Measurements from ENCODE around the gene CHD6.
A peak's percentile ranks its signal among the peaks of the same experiment; 100 is the strongest.

Gene CHD6

DNA sequence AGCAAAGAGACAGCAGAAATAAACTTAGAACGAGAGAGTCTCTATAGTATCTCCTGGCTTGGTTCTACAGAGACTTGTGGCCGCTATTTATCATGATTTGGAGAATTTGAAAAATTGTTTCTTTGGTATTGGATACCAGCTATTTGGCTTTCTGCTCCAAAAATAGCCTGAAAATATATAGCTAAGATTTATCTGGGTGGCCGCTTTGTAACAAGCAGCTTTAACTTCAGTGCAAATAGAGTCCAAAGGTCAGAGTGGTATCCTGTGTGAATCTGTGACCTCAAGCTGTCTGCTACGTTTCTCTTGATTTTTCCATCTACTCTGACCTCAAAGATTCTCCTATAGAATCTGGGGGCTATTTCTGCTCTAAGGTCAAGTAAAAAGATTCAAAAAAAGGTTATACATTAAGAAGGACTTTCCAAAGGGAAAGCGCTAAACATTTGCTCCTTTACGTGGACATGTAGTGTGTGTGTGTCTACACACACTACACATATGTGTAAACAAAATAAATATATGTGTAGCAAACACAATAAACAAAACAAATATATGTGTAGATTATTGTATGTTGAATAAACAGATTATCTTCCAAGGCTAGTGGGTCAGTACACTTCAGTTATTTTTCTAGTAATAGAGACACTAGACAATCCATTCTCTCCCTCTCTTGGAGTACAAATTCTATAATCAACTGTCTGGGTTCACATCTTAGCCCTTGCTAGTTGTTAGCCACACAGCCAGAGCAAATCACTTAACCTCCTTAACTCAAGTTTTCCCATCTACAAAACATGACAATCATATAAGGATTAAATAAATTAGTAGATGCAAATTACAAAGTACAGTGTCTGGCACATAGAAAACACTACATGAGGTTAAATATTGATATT lies 40.8 kb downstream of the CHD6 start:
- no peak for DNase-seq

DNA sequence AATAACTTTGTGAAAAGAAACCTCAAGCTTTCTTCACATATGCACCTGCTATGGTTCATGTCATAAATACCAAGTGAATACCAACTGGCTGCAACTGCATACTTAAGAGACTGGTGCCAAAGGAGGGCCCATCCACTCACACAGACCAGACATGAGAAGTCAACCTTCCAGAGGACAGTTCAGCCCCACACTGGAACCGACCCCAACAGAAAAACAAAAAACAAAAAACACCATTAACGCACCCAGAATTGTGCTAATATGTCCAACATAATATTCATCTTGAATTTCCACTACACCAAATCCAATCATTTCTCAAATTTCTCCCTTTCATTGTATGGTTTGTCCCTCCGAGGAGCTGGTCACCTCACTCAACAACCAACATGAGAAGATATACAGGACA lies 42.8 kb downstream of the CHD6 start:
- DNase-seq = no peak

DNA sequence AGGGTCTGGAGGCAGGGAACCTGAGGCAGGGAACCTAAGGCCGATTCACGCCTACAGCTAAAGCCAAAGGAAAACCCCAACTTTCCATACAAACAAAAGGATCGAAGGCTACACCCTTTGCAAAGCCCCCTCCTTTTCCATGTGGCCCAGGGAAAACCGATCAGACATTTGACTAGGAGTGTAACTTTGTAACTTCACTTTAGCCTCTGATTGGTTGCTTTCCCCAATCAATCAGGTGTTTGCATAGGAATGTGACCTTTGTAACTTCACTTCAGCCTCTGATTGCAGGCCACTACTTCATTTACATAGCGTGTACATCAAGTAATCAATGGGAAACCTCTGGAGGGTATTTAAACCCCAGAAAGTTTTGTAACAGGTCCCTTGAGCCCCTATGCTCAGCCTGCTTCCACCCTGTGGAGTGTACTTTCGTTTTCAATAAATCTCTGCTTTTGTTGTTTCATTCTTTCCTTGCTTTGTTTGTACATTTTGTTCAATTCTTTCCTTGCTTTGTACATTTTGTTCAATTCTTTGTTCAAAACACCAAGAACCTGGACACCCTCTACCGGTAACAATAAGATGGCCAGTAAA lies 43.3 kb downstream of the CHD6 start:
- DNase-seq = no peak

DNA sequence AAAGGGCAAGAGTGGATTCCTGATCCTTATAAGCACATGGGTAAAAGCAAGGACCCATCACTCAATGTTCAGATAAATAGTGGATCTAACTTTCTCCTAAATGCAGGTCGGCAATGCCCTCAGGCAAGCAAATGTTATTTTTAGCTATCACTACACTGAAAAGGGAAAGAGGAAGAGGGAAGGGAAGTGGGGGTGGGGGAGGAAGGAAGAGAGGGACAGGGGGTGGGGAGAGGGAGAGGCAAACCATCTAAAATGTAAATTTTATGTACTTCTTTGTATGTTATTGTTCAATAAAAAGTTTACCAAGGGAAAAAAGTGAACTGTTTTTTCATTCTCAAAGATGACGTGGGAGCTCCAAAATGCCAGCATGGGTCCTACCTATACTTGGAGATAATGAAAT lies 44.2 kb downstream of the CHD6 start:
- DNase-seq = no peak

DNA sequence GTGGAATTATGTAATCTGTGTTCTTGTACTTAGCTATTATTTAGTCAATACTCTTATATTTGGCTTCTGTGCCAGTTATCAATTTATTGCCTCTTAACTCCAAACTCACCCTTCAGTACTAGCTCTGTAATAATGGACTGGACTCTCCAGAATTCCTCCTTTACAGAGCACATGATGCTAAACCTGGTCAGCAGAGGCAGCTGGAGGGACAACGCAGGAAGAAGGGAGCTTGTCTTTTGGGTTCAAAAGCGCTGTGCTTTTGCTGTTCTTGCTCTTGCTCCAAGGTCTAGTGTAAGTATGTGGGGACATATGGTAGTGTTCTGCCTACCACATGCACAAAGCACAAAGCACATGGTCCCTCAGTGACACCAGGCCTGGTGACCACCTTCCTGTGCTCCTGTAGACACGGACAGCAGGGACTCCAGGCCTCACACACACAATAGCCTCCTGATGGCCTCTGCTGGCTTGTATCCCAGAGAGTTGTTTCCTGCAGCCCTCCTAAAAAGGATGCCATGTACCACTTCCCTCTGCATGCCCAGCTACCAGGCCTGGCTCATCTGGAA lies 46.1 kb downstream of the CHD6 start:
- DNase-seq = peak in 1 of 2 experiments; percentile 15

DNA sequence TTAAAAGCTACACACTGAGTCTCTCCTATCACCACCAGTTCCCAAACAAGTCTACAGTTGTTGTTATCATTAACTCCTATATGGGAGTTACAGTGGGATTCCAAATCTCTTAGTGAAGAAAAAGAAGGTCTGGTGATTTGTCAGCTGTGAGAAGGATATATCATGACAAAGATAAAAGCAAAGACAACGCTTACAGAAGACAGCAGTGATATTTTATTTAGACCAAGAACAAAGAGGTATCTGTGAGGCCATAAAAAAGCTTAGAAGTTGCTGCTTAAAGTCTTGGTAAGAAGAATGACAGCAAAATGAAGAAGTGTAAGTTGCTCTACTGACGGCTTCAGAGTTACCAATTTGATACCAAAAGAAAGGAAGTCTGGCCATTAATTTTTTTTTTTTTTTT lies 47.2 kb downstream of the CHD6 start:
- DNase-seq = no peak

DNA sequence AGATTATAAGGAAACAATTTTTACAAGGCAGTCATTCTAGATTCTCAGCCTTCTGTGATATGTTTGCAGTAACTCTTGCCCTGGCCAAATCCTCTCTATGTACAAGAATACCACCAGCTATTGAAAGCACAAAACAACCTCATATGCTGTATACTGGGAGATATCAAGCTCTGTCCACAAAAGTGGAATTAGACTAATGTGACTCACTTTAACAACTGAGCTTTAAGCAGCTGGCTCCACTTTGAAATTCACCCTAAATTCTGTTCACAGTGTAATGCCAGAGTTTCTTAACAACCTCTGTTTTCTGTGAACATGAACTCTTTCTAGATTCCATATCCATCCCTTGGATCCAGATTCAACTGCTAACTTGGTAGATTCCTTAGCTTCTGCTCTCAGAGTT lies 47.6 kb downstream of the CHD6 start:
- no peak for DNase-seq

DNA sequence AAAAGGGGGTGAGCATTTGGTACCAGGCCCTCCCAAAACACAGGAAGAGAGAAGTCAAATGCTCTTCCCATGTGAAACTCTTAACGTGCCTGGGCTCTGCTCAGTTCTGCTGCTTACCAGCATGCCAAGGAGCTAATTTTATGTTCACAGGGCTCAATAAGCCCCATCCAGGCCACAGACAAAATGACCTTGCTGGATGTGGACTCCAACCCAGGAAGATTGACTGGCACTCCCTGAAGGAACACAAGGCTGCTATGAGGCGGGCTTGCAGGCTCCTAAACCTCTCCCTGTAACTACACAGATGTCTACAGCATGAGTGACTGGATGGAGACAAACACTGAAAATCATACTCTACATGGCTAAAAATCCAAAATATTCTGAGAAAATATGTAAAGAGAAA lies 50.6 kb downstream of the CHD6 start:
- no peak for DNase-seq

DNA sequence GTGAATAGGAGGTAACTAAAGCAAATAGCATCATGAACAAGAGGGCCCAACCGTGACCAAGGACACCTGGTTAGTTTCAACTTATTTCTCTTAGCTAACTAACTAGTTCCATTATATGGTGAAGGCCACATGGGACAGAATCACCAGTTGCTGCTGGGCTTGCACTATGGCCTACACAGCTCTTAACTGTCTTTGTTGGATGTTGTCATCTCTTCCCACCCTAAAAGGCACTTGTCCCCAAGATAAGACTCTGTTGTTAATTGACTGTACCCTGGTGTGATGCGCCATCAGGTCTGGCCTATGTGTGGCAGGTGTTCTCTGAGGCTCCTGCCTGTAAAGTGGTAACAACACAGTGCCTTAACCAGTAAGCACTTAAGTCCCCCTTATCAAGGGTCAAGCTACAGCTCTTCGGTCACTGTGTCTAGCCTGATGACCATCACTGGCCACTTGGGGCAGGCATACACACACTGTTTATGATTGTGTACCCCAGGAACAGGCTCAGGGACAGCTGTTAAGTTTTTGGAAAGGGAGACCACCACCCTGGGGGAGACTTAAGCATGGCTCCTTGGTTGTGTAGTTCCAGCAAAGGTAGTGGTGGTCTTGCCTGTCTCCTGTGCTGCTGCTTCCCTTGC lies 51.2 kb downstream of the CHD6 start:
- no peak for DNase-seq

DNA sequence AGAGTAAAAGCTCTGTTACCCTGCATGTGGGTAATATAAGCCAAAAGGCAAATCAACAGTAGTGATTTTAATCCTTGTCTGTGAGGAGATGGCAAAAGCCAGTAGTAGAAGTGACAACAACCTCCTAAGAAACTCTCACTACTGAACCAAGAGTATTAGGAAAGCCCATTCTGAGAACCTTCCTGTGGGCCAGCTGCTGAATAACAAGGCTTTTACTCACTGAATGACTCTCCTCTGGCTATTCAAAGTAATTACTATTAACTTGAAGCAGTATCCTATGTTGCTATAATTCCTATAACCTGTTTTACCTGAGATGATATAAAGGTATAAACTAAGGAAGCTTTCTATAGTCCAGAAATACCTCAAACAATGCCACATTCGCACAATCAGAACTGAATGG lies 55.1 kb downstream of the CHD6 start:
- DNase-seq = no peak

DNA sequence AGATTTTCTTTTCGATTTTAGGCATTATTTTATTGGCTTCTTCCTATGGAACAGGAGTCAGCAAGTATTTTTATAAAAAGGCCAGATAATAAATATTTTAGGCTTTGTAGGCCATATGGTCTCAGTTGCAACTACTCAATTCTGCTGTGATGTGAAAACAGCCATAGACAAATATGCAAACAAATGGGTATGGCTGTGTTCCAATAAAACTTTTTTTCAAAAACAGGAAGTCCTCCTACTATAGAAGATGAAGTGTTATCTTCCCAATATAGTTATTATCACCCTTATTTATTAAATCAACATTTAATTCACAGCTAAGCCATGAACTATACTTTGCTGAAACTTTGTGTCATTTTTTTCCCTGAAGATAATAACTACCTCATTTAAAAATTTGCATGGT lies 57.2 kb downstream of the CHD6 start:
- DNase-seq = no peak

DNA sequence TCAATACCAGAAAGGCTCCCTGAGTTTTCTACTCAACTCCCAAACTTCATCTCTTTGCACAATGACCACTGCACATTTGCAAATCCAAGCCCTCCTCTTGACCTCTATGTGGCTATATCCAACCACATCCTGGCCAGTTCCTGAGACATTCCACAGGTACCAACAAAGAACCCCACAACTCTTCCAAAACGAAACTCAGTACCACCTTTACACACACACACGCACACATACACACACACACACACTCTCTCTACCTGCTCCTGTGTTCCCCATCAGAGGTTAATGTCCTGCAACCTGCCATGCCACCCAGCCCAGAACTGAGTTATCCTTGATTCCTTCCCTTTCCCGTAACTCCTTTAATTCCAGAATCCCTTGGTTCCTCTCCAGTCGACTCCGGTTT lies 58.5 kb downstream of the CHD6 start:
- no peak for DNase-seq

DNA sequence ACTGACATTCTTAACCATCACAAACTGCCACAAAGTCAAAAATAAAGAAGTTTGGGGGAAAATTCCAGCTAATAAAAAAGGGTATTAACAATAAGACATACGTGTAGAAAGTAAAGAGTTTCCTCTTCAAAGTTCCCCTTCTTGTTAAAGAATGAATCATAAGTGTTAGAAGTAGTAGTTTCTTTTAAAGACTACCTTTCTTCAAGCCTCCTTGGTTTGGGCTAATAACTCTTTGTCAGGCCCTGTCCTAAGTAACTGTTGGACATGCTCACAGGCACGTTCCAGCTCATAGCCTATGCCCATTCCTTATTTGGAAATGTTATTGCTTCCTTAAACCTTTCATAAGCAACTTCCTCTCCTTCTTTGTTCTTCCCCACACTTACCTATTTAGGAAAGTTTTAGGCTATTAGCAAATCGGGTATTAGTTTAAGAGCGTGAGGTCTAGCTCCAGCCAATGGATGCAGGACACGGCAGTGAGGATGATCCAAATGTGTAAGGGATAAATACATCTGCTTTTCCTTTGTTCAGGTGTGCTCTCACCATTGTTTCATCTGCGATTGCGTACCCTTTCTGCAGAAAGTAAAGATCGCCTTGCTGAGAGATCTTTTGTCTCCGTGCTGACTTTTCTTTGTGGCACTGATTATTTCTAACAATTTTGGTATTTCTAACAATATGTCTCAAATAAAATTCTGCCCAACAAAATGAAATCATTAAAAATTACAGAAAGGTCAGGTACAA lies 64.9 kb downstream of the CHD6 start:
- no peak for DNase-seq

DNA sequence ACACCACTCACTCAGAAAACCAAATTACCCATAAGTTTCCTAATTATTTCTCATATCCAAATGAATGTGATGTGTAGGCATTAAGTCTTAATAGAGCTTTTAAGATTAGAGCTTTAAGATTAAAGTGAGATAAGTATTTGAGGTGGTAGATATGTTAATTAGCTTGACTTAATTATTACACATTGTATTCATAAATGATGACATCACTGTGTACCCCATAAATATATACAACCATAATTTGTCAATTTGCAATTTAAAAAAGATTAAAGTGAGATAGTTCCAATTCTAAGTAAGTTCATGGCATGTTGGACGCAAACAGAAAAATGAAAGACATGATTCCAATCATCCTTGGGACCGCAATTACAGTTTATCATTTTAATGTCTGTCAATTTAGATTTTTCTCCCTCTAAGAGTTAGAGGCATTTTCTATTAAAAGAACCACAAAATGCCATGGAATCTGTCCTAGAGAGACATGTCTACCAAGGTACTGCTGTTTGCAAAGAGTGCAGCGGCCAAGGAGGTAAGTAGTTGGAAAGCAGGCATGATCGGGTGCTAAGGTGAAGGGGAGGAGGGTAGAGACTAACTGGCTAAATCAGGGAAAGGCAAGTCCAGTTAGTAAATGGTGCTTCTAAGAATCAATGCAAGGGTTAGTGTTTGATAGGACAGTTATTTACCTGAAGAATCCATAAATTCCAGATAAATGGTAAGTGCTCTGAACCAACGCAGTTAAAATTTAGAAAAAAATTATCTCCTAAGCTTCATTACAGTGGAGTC lies 65.7 kb downstream of the CHD6 start:
- DNase-seq = no peak

DNA sequence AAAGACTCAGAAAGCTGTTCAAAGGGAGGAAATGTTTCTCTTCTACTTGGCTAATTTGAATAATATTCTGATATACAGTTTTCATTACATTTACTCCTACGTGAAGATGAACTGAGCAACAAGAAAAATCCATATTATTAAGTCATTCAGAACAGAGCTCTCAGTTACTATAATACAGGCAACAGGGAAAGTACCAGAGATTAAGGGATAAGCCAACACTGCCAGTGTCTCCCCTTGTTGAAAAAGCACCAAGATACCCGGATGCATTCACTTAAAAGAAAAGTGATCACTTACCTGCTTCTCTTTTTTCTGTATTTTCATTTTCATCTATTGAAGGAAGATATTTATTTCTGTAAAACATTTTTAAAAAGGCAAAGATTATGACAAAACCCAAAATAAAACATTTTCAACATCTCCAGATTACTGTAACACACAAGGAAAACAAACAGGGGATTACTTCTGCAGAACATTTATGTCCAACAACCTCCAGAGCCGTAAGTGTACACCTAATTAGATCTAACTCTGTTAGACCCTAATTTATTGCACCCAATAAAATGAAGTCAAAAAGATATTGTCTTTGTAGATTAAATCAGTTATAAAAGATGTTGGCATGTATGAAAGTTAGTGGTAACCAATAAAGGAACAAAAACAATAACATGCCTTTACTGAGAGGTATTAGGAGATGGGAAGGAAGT lies 67.0 kb downstream of the CHD6 start:
- DNase-seq = no peak

DNA sequence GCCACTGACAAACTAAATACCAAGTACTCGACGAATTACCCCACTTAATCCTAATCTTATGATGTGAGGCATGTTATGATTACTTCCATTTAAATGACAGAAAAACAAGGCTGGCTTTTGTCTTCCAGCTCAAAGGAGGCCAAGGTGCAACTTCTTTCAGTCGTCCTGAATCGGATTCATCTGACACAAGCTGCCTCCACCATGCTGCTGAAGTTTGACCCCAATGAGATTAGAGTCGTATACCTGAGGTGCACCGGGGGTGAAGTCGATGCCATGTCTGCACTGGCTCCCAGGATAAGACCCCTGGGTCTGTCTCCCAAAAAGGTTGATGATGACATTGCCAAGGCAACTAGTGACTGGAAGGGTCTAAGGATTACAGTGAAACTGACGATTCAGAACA lies 71.0 kb downstream of the CHD6 start:
- DNase-seq = no peak

DNA sequence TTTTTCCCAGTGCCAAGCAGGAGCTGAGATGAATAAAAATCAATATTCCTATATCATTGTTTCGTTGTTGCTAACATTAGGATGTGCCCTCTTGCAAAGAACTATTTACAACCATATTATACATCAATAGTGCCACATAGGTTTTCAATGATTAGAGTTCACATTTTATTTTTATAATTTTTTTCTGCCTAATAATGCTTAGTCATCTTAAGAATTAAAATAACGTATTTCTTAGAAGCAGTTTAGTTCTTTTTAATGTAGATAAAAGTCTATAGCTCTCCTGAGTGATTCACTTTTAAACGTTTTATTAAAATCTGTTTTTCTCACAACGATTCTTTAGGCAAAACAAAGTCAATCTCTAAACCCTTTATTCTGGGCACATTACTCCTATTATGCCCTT lies 71.6 kb downstream of the CHD6 start:
- DNase-seq = no peak

DNA sequence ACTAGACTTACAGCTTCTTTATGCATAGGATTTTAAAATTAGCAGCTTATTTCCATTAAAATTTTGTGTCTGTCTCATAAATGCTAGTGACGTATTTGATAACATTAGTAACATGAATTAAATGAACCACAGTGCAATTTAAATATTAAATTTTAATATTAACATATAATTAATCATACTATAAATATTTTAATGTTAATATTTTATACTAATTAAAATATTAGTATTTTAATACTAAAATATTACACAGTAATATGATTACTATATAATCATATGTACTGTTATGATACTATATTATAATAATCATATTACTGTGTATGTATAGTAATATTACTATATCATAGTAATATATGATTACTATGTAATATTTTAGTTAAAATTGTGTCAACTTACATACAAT lies 73.7 kb downstream of the CHD6 start:
- no peak for DNase-seq

DNA sequence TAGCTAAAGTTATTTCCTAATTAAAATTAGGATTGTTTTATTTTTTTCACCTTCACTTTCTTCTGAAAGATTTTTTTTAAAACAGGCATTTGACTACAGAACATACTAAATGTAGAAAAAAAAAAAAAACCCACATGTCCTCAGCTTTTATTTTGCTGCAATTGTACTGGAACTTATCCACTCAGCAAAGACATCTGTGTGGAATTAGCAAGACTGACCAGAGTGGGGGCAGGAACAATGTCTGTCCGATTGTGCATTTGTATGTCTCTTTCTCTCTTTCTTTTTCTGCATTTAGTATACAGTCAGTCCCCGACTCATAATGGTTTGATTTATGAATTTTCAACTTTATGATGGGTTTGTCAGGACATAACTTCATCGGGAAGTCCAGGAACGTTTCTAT lies 77.3 kb downstream of the CHD6 start:
- no peak for DNase-seq

DNA sequence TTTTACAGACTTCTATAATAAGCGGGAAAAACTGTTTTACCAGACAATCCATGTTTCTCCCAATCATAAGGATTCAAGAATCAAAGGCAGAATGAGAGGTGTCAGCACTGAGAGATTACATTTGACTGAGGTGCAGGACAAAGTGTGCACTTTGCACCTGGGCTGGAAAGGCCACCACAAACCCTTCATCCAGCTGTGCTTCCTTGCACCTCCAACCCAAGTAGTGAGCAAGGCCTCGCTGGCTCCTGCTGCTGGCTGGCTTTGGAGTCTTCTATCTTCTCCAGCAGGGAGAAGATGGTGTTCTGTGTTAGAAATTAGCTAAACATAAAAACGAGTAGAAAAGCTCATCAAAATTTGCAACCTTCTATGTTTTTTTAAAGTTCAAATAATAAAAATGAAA lies 77.7 kb downstream of the CHD6 start:
- no peak for DNase-seq

DNA sequence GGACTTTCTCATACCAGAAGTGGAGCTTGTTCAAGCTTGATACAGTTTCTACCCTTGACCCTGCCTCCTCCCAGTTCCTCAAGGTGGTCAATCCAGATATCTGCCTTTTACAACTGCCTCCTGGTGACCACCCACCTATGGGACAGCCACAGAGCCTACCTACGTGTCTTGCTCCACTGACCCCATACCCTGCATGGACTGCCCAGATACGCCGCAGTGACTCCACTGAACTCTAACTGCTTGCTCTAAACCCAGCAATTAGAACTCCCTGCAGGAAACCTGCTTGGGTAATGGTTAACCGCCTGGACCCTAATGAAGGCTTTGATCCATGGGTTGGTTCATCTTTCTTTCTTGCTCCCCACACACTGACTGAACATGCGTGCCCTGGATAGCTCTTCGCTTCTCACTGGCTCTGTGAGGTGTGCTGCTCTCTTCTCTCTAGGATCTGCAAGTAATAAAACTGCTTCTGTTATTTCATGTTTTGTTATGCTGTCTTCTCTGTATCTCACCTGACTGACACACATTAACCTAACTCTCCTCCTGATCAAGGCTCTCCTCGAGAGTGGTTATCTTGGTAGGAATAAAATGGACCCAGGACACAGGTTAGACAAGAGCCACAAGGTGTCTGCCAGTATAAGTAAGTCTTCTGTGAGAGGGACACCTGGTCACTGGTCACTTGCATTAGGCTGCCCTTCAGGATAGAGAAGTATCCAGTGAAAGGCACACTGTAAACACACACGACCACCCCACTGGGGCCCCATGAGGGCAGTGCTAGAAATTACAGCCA lies 79.2 kb downstream of the CHD6 start:
- DNase-seq = no peak
